ENCODE measurements around the gene PTRHD1. TPM values are rescaled to one million over a fixed set of nuclear protein-coding genes. Genes with fewer than 3 reads are reported as not detected.

Gene PTRHD1
- total RNA-seq, 4 donors from 2014 or later, result 4.7 to 226 (median 22.8) TPM

DNA sequence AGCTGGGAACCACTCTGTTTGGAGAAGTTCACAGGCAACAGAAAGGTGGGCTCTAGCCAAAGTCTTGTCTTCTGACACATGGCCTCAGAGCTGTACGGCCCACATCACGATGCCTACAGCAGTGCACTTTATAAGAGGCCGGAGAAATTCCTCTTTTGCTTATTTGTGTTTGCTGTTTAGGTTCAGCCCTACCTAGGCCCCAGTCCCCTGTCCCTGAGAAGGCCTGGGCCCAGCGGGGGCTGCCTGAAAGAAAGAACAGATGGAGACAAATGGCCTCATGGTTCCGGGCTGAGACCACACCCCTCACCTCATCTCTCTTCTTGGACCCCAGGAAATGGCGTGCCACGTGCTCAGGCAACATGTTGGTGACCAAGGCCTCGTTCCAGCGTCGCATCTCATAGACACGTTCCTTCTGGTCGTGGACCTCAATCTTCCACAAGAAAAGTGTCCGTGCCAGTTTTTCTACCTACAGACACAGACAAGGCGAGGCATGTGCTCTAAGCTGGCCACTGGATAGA lies 30.9 kb upstream of the PTRHD1 start:
- no peak for TF ChIP-seq POLR2A (IDR thresholded peaks at IDR 0.05)
- TF ChIP-seq, protein P1, sequence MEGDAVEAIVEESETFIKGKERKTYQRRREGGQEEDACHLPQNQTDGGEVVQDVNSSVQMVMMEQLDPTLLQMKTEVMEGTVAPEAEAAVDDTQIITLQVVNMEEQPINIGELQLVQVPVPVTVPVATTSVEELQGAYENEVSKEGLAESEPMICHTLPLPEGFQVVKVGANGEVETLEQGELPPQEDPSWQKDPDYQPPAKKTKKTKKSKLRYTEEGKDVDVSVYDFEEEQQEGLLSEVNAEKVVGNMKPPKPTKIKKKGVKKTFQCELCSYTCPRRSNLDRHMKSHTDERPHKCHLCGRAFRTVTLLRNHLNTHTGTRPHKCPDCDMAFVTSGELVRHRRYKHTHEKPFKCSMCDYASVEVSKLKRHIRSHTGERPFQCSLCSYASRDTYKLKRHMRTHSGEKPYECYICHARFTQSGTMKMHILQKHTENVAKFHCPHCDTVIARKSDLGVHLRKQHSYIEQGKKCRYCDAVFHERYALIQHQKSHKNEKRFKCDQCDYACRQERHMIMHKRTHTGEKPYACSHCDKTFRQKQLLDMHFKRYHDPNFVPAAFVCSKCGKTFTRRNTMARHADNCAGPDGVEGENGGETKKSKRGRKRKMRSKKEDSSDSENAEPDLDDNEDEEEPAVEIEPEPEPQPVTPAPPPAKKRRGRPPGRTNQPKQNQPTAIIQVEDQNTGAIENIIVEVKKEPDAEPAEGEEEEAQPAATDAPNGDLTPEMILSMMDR (IDR thresholded peaks at IDR 0.05), result no peak
- Histone ChIP-seq H3K4me3 (no peak overlapping the region), H3K36me3 (no peaks in the 10 kb centered on the region), H3K4me1 (no peaks in the 10 kb centered on the region), H3K27ac (no peak overlapping the region), H3K9me3 (no peaks in the 10 kb centered on the region), H3K27me3 (no peaks in the 10 kb centered on the region)
- intact Hi-C loops (cut with DNase I; ENCODE audit: low total_unique reads), result no loop called here
- peak in 1 of 2 donors; percentile 7 for DNase-seq

GRCh38 chr2:24822049-24822706 lies 29.0 kb upstream of the PTRHD1 start:
- H3K36me3 ChIP-seq, result no peaks in the 10 kb centered on the region
- no peak overlapping the region for H3K4me3 ChIP-seq
- intact Hi-C loops (cut with DNase I; ENCODE audit: low total_unique reads), result no loop called here
- H3K9me3 ChIP-seq, result no peaks in the 10 kb centered on the region
- TF ChIP-seq, protein P1 (IDR thresholded peaks at IDR 0.05), result no peak
- TF ChIP-seq POLR2A (IDR thresholded peaks at IDR 0.05), result no peak
- no peaks in the 10 kb centered on the region for H3K4me1 ChIP-seq
- no peaks in the 10 kb centered on the region for H3K27me3 ChIP-seq
- DNase-seq, result peak in 1 of 2 donors; percentile 6
- H3K27ac ChIP-seq, result no peak overlapping the region

DNA sequence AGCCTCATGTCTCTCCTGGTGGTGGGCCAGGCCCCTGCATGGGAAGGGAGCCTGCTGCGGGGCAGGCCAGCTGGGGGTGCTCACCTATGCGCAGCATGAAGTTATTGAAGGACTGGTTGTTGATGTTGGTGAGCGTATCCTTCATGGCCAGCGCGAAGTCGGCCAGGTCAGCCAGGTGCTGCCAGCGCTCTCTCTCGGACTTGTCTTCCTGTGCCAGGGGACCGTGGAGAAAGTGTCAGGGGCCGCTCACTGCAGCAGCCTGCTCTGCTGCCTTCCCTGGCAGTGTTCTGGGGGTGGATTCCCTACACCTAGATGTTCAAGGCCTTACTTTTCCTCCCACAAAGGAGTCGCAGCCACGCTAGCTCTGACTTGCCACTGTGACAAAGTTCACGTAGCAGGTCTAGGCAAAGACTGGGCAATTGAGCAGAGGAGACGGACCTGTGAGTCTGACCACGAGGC lies 28.3 kb upstream of the PTRHD1 start:
- Histone ChIP-seq H3K27me3 (no peaks in the 10 kb centered on the region), H3K9me3 (no peaks in the 10 kb centered on the region), H3K4me3 (no peak overlapping the region), H3K36me3 (no peaks in the 10 kb centered on the region), H3K4me1 (no peaks in the 10 kb centered on the region), H3K27ac (no peak overlapping the region)
- intact Hi-C loops (cut with DNase I; ENCODE audit: low total_unique reads), result no loop called here
- TF ChIP-seq, protein P1 (IDR thresholded peaks at IDR 0.05), result no peak
- no peak for TF ChIP-seq POLR2A (IDR thresholded peaks at IDR 0.05)
- DNase-seq, result peak in 1 of 2 donors; percentile 7

DNA sequence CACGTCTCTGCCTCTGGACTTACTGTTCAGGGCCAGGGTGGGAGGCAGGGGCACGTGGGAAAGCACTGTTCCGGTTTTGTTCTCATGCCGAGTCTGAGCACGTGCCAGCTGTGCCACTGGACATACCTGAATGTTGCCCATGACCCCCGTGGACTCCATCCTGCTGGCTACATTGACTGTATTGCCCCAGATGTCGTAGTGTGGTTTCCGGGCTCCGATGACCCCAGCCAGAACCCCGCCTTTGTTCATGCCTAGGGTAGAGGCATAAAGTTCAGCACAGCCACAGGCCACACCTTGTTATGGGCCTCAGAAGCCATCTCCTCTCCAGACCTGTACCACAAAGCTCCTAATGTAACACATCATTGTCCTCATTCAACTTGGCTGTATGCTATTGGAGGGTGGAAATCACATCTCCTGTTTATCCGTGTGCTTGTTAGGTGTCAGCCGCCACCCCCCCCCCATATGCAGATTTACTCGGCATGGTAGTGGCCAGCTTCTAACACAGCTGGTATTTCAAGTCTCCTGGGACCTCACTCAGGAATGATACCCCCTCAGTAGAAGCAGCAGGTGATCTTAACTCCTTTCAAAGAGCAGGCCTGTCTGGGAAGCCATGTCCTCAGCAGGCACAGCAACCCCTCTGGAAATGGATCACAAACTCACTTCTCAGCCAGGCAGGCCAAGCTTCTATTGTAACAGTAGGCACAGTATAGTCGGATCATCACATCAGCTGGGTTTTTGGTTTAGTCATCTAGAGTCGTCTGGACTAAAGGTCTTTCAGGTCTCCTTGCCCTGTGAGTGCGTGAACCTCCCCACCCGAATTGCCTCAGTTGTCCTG lies 27.6 kb upstream of the PTRHD1 start:
- Histone ChIP-seq H3K4me1 (no peaks in the 10 kb centered on the region), H3K27ac (no peak overlapping the region), H3K4me3 (no peak overlapping the region), H3K27me3 (no peaks in the 10 kb centered on the region), H3K36me3 (no peaks in the 10 kb centered on the region), H3K9me3 (no peaks in the 10 kb centered on the region)
- no peak for TF ChIP-seq POLR2A (IDR thresholded peaks at IDR 0.05)
- TF ChIP-seq, protein P1 (IDR thresholded peaks at IDR 0.05), result no peak
- intact Hi-C loops (cut with DNase I; ENCODE audit: low total_unique reads), result no loop called here
- DNase-seq, result peak in 1 of 2 donors; percentile 9

GRCh38 chr2:24820175-24820513 lies 27.0 kb upstream of the PTRHD1 start:
- Histone ChIP-seq H3K36me3 (no peaks in the 10 kb centered on the region), H3K27me3 (no peaks in the 10 kb centered on the region), H3K9me3 (no peaks in the 10 kb centered on the region), H3K27ac (no peak overlapping the region), H3K4me1 (no peaks in the 10 kb centered on the region), H3K4me3 (no peak overlapping the region)
- TF ChIP-seq, protein P1 (IDR thresholded peaks at IDR 0.05), result no peak
- TF ChIP-seq POLR2A (IDR thresholded peaks at IDR 0.05), result no peak
- intact Hi-C loops (cut with DNase I; ENCODE audit: low total_unique reads), result no loop called here
- no peak for DNase-seq
